Esophagus squamous epithelium (tissue), 5 donors: ENCODE data around the gene OR10H1. TPM values are rescaled to one million over a fixed set of nuclear protein-coding genes. Genes with fewer than 3 reads are reported as not detected.
"Not testable (repeated sequence)": the region's sequence is repeated elsewhere in the genome, so short reads cannot be mapped to it uniquely, and the experiment has no call there.

Experiments used
- DNase-seq: peaks from one replicate; lab custom pipeline; 2025; lab: John Stamatoyannopoulos, UW
- H3K27ac ChIP-seq, 4 donors: fragments of 200-600 bp; sonication (generic); one replicate each; pipeline ENCODE4 v1.5.1; 2016 to 2019; ENCODE audit warnings: mild to moderate bottlenecking in 1 of 4
- H3K27me3 ChIP-seq, 4 donors: fragments of 200-600 bp; sonication (generic); 1 replicate in 3 of 4; 2 replicates in 1 of 4; pipeline versions ENCODE4 v1.5.1 to v1.6.0; 2017 to 2021; ENCODE audit warnings: antibody characterized with exemption in 1 of 4
- H3K36me3 ChIP-seq, 3 donors: fragments of 200-600 bp; sonication (generic); one replicate each; pipeline ENCODE4 v1.5.1; 2016 to 2019
- H3K4me1 ChIP-seq, 3 donors: fragments of 200-600 bp; sonication (generic); one replicate each; pipeline ENCODE4 v1.5.1; 2017 to 2019
- H3K4me3 ChIP-seq, 4 donors: fragments of 200-600 bp; sonication (generic); 1 replicate in 3 of 4; 2 replicates in 1 of 4; pipeline ENCODE4 v1.5.1; 2016 to 2019; ENCODE audit warnings: mild to moderate bottlenecking in 2 of 4, moderate library complexity in 1 of 4
- H3K9me3 ChIP-seq, 3 donors: fragments of 200-600 bp; sonication (generic); one replicate each; pipeline ENCODE4 v1.5.1; 2016 to 2019
- CTCF ChIP-seq, 6 experiments: fragments of 450-650 bp in 4 of 6; fragments of 200-600 bp in 2 of 6; sonication (generic) in 2 of 6; IDR thresholded peaks; one replicate each; pipeline ENCODE4 v1.5.1; 2016 to 2019; ENCODE audit warnings: antibody characterized with exemption in 6 of 6, mild to moderate bottlenecking in 4 of 6, moderate library complexity in 4 of 6
- POLR2A ChIP-seq, 4 donors: fragments of 450-650 bp; IDR thresholded peaks; one replicate each; pipeline ENCODE4 v1.6.1; 2017; ENCODE audit warnings: antibody characterized with exemption in 4 of 4, mild to moderate bottlenecking in 4 of 4, moderate library complexity in 3 of 4
- WGBS, 2 donors: methylation state at CpG; one replicate each; pipeline ENCODE4 v1.1.5; 2018; 5-methylcytosine and 5-hydroxymethylcytosine counted together
- intact Hi-C: fragments of 100-400 bp; cut with DNase I; formaldehyde crosslinking; loops from one replicate; pipeline ENCODE4 v1.15.0; 2022
- total RNA-seq, 4 donors: library from RNA; depleted of rRNA; stranded (reverse); fragments of >200 nt; gene quantifications; one replicate each; pipeline ENCODE4 v1.1.0, GENCODE V29; 2016
- donor health status: DM: yes; HTN: yes; CAD: no.

OR10H1 gene
- total RNA-seq, 4 donors from 2014 or later: not detected

GRCh38 chr19:15859187-15859586 is 43.7 kb upstream of the OR10H1 start:
- no peaks in the 10 kb centered on the region for H3K4me1 ChIP-seq
- H3K27ac ChIP-seq: no peak overlapping the region
- H3K4me3 ChIP-seq: no peak overlapping the region
- WGBS, 2 donors: 62 to 79% methylated on average over 6 of the region's 6 CpGs
- DNase-seq: no peak
- TF ChIP-seq POLR2A (IDR thresholded peaks at IDR 0.05): no peak
- TF ChIP-seq CTCF (IDR thresholded peaks at IDR 0.05): no peak
- intact Hi-C loops: no loop called here
- H3K9me3 ChIP-seq: no peaks in the 10 kb centered on the region
- H3K36me3 ChIP-seq: no peaks in the 10 kb centered on the region
- H3K27me3 ChIP-seq: peaks cover 0 to 31% (median 0%) of the 10 kb centered on the region in 4 donors

- intact Hi-C loops: no loop called here
- WGBS, 2 donors: 76 to 82% methylated on average over 3 of the region's 3 CpGs
These were observed 34.9 kb upstream of the OR10H1 start for GRCh38 chr19:15850385-15850784.

GRCh38 chr19:15846923-15847322 is 31.5 kb upstream of the OR10H1 start:
- H3K4me1 ChIP-seq: no peaks in the 10 kb centered on the region

More at GRCh38 chr19:15850385-15850784, 34.9 kb upstream of the OR10H1 start:
- DNase-seq: no peak
- Histone ChIP-seq H3K4me3 (no peak overlapping the region), H3K36me3 (no peaks in the 10 kb centered on the region), H3K27ac (no peak overlapping the region), H3K27me3 (peaks cover 0 to 14% (median 0%) of the 10 kb centered on the region in 4 donors), H3K9me3 (no peaks in the 10 kb centered on the region), H3K4me1 (no peaks in the 10 kb centered on the region)
- no peak for TF ChIP-seq CTCF (IDR thresholded peaks at IDR 0.05)
- no peak for TF ChIP-seq POLR2A (IDR thresholded peaks at IDR 0.05)

GRCh38 chr19:15843894-15844222 is 28.4 kb upstream of the OR10H1 start:
- H3K36me3 ChIP-seq, intact Hi-C loops, H3K4me1 ChIP-seq, H3K9me3 ChIP-seq, DNase-seq, H3K27ac ChIP-seq, H3K4me3 ChIP-seq: not testable (repeated sequence)
- peaks cover 0 to 18% (median 0%) of the 10 kb centered on the region in 4 donors for H3K27me3 ChIP-seq
- 68 to 86% methylated on average over 5 to 8 of the region's 8 CpGs for WGBS, 2 donors

More at GRCh38 chr19:15846923-15847322, 31.5 kb upstream of the OR10H1 start:
- Histone ChIP-seq H3K27me3 (peaks cover 0 to 18% (median 0%) of the 10 kb centered on the region in 4 donors), H3K9me3 (no peaks in the 10 kb centered on the region), H3K27ac (no peak overlapping the region), H3K4me3 (no peak overlapping the region), H3K36me3 (no peaks in the 10 kb centered on the region)
- TF ChIP-seq POLR2A (IDR thresholded peaks at IDR 0.05) (no peak), CTCF (IDR thresholded peaks at IDR 0.05) (no peak)
- 77 to 90% methylated on average over 6 of the region's 6 CpGs for WGBS, 2 donors
- DNase-seq: no peak
- intact Hi-C loops: no loop called here

- no peak for DNase-seq
- Histone ChIP-seq H3K27ac (no peak overlapping the region), H3K36me3 (no peaks in the 10 kb centered on the region), H3K4me1 (peaks cover 0 to 1% (median 0%) of the 10 kb centered on the region in 3 donors), H3K4me3 (no peak overlapping the region), H3K27me3 (peaks cover 0 to 18% (median 0%) of the 10 kb centered on the region in 4 donors), H3K9me3 (no peaks in the 10 kb centered on the region)
- 30 to 42% methylated on average over 5 of the region's 5 CpGs for WGBS, 2 donors
- TF ChIP-seq CTCF (IDR thresholded peaks at IDR 0.05): no peak
- TF ChIP-seq POLR2A (IDR thresholded peaks at IDR 0.05): no peak
- intact Hi-C loops: no loop called here
These were observed 27.9 kb upstream of the OR10H1 start for GRCh38 chr19:15843203-15843893.
